VCaP (cell line): ENCODE measurements around the gene NKAIN2.

Experiments used
- H3K27ac ChIP-seq: fragments of 450-650 bp; 2 replicates; pipeline ENCODE4 v1.5.1; 2017
- TF ChIP-seq, protein P1 (sequence below): fragments of 450-650 bp; conservative IDR thresholded peaks from 2 replicates; pipeline ENCODE4 v1.5.1; 2017; ENCODE audit warnings: mild to moderate bottlenecking, moderate library complexity

The NKAIN2 gene

DNA sequence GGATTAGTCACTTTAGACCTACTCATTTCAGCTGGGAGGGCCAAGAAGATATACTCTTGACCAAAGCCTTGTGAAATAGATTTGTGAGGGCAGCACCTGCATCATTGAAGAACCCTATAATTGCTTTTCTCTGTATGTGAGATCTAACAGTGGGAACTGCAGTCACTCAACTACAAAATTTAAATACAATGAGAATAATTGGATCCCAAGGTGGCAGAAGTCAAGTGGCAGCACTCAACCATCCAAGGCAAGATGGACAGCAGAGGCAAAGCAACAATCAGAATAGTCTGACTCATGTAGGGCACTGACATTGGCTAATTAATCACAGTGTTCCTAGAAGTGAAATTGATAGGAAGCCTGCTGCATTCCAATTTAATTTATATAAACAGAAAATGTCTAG is 8.9 kb upstream of the NKAIN2 start:
- TF ChIP-seq, protein P1, sequence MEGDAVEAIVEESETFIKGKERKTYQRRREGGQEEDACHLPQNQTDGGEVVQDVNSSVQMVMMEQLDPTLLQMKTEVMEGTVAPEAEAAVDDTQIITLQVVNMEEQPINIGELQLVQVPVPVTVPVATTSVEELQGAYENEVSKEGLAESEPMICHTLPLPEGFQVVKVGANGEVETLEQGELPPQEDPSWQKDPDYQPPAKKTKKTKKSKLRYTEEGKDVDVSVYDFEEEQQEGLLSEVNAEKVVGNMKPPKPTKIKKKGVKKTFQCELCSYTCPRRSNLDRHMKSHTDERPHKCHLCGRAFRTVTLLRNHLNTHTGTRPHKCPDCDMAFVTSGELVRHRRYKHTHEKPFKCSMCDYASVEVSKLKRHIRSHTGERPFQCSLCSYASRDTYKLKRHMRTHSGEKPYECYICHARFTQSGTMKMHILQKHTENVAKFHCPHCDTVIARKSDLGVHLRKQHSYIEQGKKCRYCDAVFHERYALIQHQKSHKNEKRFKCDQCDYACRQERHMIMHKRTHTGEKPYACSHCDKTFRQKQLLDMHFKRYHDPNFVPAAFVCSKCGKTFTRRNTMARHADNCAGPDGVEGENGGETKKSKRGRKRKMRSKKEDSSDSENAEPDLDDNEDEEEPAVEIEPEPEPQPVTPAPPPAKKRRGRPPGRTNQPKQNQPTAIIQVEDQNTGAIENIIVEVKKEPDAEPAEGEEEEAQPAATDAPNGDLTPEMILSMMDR, result no peak
- no peak overlapping the region for H3K27ac ChIP-seq

DNA sequence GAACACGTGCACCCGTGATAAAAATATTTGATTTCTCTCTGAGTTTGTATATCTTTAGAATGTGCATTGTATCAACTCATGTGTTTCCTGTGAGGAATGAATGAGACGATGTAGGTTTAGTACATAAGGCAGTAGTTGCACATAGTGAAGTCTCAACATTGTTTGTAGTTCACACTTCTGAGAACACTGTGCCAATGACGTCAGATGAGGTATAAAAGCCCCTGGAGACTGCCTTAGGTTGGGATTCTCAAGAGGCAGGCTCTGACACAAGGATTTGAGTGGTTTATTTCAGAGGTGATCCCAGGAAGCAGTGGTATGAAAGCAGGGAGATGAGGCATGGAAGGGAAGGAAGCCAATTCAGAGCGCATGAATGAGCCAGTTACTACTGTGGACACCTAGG is 2.6 kb upstream of the NKAIN2 start:
- TF ChIP-seq, protein P1, result no peak
- no peak overlapping the region for H3K27ac ChIP-seq

DNA sequence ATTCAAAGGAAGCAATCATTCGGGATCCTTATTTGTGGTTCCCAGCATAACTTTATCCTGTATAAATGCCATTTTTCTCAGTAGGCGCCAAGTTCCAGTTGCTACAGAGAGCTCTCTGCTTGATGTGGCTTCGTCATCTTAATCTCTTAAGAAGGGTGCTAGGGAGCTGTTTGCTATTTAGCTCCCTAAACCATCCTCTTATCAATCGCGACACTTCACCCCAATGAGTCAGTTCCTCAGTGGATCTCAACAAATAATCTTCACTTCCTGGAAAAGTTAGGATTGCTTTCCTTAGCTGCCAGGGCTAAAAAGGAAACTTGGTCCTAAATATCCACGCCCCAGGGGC is 1.3 kb upstream of the NKAIN2 start:
- H3K27ac ChIP-seq, result no peak overlapping the region
- TF ChIP-seq, protein P1, result no peak

GRCh38 chr6:123802697-123803503 is 765 bp upstream of the NKAIN2 start:
- TF ChIP-seq, protein P1, result peak; percentile 95
- H3K27ac ChIP-seq, result no peak overlapping the region

- TF ChIP-seq, protein P1, result no peak
Observed at GRCh38 chr6:123804014-123804786, 535 bp downstream of the NKAIN2 start.

GRCh38 chr6:123804787-123805540 is 1.3 kb downstream of the NKAIN2 start:
- TF ChIP-seq, protein P1, result no peak
- no peak overlapping the region for H3K27ac ChIP-seq

More at GRCh38 chr6:123804014-123804786, 535 bp downstream of the NKAIN2 start:
- no peak overlapping the region for H3K27ac ChIP-seq

DNA sequence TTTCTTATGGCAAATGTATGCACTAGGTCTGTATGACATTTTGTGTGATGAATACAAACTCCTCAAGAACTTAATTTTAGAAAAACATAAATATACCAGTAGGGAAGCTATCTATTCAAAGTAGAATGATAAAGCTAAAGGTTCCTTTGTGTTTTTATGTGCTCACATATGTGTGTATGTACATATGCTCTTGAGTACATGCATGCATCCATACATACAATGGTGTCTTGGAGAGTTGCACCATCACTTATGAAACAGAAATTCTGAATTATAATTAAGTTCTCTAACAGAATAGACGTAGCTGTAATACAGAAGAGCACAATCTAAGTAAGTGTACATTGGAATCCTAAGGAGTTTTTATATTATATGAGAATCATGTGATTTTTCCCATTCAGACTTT is 2.3 kb downstream of the NKAIN2 start:
- TF ChIP-seq, protein P1, result no peak
- no peak overlapping the region for H3K27ac ChIP-seq
